SW 1271 (cell line): ENCODE measurements around the gene SAC3D1.

Source experiments
- DNase-seq, 2 experiments: peaks; one replicate each; lab custom pipeline; 2025; lab: John Stamatoyannopoulos, UW

SAC3D1 gene

GRCh38 chr11:65059959-65060824, 19.2 kb downstream of the SAC3D1 start:
- DNase-seq = no peak

- DNase-seq = no peak
Measured at GRCh38 chr11:65060913-65061408, 20.0 kb downstream of the SAC3D1 start.

GRCh38 chr11:65063532-65063931, 22.5 kb downstream of the SAC3D1 start:
- DNase-seq = no peak

GRCh38 chr11:65064847-65065240, 23.8 kb downstream of the SAC3D1 start:
- DNase-seq = no peak

- no peak for DNase-seq
Measured at GRCh38 chr11:65065851-65066250, 24.8 kb downstream of the SAC3D1 start.

GRCh38 chr11:65066315-65066714, 25.3 kb downstream of the SAC3D1 start:
- no peak for DNase-seq

- no peak for DNase-seq
Measured at GRCh38 chr11:65066805-65067291, 25.8 kb downstream of the SAC3D1 start.

- no peak for DNase-seq
Measured at GRCh38 chr11:65067446-65067845, 26.4 kb downstream of the SAC3D1 start.

GRCh38 chr11:65069217-65069616, 28.2 kb downstream of the SAC3D1 start:
- no peak for DNase-seq

- DNase-seq = no peak
Measured at GRCh38 chr11:65071907-65072630, 31.1 kb downstream of the SAC3D1 start.

GRCh38 chr11:65072631-65072966, 31.6 kb downstream of the SAC3D1 start:
- DNase-seq = no peak

- DNase-seq = no peak
Measured at GRCh38 chr11:65077451-65077850, 36.4 kb downstream of the SAC3D1 start.

GRCh38 chr11:65078151-65078550, 37.1 kb downstream of the SAC3D1 start:
- peak in 1 of 2 experiments; percentile 47 for DNase-seq

- no peak for DNase-seq
Measured at GRCh38 chr11:65078786-65079342, 37.9 kb downstream of the SAC3D1 start.

GRCh38 chr11:65083134-65083833, 42.3 kb downstream of the SAC3D1 start:
- DNase-seq = no peak

GRCh38 chr11:65083834-65084597, 43.0 kb downstream of the SAC3D1 start, which contains the start of the genes CDCA5 and ZFPL1:
TSS of gene CDCA5 (minus strand) at chr11:65084040. CDS start at chr11:65083978, 62 bp downstream.
TSS of gene ZFPL1 (plus strand) at chr11:65084222. CDS start at chr11:65084699, 477 bp downstream.
- peak; percentile 81 to 94 for DNase-seq

- DNase-seq = no peak
Measured at GRCh38 chr11:65084598-65085375, 43.8 kb downstream of the SAC3D1 start.

- no peak for DNase-seq
Measured at GRCh38 chr11:65085446-65085845, 44.4 kb downstream of the SAC3D1 start.

- DNase-seq = no peak
Measured at GRCh38 chr11:65086809-65087208, 45.8 kb downstream of the SAC3D1 start.

GRCh38 chr11:65087216-65087615, 46.2 kb downstream of the SAC3D1 start:
- DNase-seq = no peak
